GM12874 (cell line): ENCODE results near the gene CLIC1.

Experiments used
- CTCF ChIP-seq: IDR thresholded peaks from 2 replicates; pipeline ENCODE4 v1.5.1; 2011; ENCODE audit warnings: low read depth, mild to moderate bottlenecking, control low read depth, low read length, moderate library complexity; ENCODE audit not compliant: insufficient read depth

Gene CLIC1

GRCh38 chr6:31706599-31706998 lies 29.7 kb downstream of the CLIC1 start, which contains the start of gene LY6G6F:
LY6G6F (plus strand) TSS chr6:31706866; CDS start chr6:31706907, 41 bp downstream.
- TF ChIP-seq CTCF = no peak

DNA sequence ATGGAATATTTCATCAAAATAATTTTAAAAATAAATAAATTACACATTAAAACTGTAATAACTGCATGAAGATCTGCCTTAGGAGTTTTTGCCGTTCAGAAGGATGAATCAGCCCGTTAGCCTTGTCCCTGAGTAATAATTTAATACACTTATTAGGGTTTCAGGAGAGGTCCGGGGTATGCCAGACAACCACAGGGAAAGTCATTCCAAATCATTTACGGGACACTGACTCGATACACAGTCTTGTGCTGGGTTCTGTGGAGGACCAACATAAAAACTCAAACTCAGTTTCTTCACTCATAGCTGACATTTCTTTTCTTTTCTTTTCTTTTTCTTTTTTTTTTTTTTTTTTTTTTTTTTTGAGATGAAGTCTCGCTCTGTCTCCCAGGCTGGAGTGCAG lies 30.4 kb downstream of the CLIC1 start:
- TF ChIP-seq CTCF = no peak

- TF ChIP-seq CTCF = no peak
These were observed 33.3 kb downstream of the CLIC1 start, which contains the start of gene ABHD16A for GRCh38 chr6:31702819-31703716. ABHD16A (minus strand) TSS chr6:31703324; CDS start chr6:31703281, 43 bp downstream.

- TF ChIP-seq CTCF = no peak
These were observed 33.9 kb downstream of the CLIC1 start for GRCh38 chr6:31702405-31702818.

DNA sequence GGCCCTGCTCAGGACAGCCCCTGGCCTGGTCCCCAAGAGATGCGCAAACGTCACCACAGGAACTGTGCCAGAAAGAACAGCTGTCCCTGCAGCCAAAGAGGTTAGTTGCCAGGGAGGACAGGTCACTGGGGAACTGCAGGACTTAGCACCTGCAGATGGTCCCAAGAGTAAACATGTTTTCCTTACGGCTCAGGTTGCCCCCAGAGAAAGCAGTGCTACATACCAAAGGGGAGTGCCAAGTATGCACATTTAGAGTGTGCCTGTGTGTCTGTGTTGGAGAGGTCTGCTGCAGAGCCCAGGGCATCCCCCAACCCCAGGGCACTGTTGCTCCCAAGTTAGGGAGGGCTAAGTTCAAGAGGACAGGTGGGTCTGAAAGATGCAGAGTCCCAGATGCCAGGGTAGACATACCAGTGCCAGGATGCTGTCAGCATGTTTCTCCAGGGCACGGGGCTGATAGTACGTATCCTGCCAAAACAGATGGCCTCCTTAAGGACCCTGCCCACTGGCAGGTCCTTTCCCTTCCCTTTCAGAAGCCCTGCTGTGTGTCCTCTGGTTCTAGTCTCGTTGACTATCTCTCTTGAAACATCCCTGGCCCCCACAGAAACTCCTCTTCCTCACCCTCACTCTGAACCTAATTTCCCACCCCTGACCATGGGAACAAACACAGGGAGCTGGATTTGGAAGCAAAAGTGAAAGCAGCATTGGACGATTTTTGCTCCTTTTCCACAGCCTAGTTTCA lies 34.5 kb downstream of the CLIC1 start:
- TF ChIP-seq CTCF = no peak

DNA sequence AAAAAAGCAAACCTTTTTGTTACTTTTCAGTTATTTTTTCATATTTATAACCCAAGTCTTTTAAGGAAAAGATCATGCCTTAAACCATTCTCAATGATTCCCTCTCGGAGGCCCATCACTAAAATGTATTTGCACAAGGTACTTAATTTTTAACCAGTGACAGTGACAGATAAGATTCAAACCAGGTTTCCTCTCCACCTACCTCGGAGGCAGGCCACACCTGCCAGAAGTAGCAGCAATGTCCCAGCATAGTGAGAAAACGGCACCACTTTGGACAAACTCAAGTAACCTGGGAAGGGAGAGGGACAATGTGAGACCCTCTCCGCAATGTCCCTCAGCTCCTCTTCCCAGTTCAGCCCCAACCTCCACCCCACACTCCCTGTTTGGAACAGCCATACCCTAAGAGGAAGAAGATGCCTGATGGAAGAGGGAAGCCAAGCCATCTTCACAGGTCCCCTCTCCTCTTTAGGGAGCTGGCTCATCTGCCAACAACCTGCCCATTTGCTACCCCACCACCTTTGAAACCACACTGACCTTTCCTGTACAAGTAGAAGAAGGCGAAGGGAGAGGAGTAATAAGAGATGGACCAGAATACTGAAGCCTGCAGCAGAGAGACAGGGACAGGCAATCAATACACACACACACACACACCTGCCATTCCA lies 35.5 kb downstream of the CLIC1 start:
- TF ChIP-seq CTCF = no peak

DNA sequence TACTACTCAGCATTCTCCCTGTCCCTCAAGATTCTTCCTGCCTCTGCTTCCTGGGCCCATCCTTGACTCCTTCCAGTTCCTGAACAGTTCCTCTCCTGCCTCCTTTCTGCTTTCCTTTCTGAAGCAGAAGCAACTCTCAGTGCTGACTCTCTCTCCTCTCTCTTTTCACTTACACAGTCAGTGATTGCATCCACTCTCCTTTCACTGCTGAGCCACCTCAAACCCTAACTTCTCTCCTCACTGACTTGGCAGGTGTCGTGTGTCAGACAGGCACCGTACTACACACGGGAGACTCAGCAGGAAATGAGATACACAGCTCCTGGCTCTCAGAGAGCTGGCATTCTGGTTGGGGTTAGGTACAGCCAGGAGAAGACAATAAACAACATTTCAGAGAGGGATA lies 38.8 kb downstream of the CLIC1 start:
- TF ChIP-seq CTCF = no peak
